GM18499 (cell line): ENCODE data around the gene RPUSD2.
"Not testable (repeated sequence)": the region's sequence is repeated elsewhere in the genome, so short reads cannot be mapped to it uniquely, and the experiment has no call there.

Experiments used
- ATAC-seq: cut with Tn5 transposase; IDR thresholded peaks from one replicate; pipeline ENCODE4 v1.9.1; 2021; ENCODE audit warnings: moderate number of reproducible peaks; ENCODE audit not compliant: insufficient read depth, unreplicated experiment

RPUSD2 gene

DNA sequence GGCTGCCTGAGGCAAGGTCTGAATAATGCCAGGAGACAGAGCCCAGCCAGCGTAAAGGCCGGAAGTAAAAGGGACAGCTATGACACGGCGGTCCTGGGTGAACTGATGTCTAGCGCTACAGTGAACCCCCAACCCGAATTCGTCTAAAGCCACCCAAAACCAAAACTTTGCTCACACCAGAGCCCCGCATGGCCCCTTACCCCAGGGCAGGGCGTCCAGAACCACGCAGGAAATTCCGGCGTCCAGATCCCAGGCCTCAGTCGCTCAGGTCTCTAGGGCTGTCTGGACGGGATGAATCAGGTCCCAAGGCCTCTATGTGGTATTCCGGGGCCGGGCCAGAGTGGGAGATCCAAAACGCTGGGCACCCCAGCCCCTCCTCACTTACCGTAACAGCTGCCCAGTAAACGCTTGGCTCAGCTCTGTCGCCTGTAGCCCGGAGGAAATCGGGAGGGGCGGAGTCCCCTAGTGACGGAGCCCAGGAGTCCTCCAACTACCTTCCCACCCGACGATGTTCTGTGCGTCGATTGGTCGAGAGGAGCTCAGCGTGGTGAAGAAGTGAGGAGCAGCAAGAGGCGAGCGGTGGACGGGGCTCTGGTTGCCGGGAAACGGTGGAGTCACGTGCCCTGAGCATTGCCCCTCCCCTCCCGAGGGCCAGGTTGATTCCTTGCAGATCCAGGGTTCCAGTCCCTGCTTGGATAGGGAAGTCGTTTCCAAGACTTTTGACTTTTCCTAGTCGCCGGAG, 4.3 kb upstream of the RPUSD2 start, which contains the start of gene CCDC32:
TSS of gene CCDC32 (minus strand) at position 452 of the 742 bp plus-strand sequence. CDS start 2,027 bp downstream, outside the sequence.
- peak; percentile 85 for ATAC-seq

DNA sequence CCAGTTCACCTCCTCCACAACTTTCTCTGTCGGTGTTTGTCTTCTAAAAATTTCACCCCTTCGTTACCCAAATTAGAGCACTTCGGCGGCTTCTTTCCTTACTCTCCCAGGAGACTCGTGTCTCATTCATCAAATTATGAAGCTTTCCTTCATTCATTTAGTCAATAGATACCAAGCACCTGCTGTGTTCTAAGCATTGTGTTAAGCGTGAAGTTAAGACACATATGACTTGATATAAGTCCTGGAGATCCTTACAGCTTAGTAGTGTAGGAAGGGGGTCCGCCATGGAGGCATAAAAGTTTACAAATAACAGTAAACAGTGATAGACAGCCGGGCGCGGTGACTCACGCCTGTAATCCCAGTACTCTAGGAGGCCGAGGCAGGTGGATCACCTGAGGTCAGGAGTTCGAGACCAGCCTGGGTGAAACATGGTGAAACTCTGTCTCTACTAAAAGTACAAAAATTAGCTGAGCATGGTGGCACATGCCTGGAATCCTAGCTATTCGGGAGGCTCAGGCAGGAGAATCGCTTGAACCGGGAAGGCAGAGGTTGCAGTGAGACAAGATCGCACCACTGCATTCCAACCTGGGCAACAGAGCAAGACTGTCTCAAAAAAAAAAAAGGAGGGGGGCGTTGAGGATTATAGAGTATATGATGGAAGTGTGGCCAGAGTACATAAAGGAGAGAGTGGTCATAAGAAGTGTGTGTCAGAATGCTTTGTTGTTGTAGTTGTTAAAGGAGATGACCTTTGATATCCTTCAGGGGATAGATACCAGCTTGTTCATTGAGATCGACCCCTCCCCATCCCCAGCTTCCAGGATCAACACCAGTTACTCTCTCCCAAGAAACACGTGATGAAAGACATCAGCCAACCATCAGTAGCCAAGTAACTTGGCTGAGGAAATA, 3.5 kb upstream of the RPUSD2 start:
- ATAC-seq = no peak

DNA sequence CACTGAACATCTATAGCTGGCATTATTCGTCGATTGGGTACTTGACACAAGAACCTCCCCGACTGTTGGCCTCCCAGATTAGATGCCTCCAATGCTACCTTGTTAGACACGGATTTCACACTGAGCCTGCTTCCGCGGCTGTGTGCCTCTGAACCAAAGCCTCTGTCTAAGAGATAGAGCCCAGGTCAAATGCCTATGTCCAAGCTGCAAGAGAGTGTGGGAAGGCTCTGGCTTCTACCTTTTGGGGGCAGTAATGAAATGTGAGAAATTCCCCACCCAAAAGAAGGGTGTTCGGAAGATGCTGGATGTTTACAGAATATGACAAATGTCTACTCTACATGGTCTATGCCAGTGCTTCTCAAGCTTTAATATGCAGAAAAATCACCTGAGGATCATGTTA, 2.0 kb upstream of the RPUSD2 start:
- no peak for ATAC-seq

DNA sequence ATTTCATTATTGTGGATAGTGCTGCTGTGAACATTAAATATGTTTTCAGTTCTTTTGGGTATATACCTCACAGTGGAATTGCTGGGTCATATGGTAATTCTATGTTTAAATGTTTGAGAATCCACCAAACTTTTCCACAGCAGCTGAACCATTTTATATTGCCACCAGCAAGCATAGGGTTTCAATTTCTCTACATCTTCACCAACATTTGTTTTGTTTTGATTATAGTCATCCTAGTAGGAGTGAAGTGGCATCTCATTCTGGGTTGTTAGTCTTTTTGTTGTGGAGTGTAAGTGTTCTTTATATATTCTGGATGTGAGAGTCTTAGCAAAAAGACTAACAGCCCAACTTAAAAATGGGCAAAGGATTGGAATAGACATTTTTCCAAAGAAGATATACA, 6.0 kb downstream of the RPUSD2 start:
- ATAC-seq = no peak

DNA sequence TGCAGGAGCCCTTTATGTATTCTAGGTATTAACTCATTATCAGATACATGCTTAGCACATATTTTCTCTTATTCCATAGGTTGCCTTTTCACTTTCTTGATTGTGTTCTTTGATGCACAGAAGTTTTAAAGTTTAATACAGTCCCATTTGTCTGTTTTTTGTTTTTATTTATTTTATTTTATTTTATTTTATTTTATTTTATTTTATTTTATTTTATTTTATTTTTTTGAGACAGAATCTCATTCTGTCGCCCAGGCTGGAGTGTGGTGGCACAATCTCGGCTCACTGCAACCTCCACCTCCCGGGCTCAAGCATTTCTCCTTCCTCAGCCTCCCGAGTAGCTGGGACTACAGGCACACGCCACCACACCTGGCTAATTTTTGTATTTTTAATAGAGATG, 7.8 kb downstream of the RPUSD2 start:
- not testable (repeated sequence) for ATAC-seq

DNA sequence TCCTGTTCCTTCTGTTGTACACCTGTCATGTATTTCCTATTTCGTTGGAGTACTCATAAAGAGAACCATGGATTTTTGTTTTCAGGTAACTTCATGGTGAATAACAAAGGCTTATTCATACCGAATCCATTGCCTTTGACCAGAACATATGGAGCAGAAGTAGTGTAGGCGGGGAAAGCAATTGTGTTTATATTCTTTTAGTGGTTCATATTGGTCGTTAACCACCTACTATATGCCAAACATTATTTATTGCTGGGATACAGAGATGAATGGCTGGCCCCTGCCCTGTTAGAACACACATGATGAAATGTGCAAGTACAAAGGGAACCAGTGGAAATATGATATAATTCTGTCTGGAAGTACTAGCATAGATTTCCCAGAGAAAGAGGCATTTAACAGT, 9.8 kb downstream of the RPUSD2 start:
- no peak for ATAC-seq

DNA sequence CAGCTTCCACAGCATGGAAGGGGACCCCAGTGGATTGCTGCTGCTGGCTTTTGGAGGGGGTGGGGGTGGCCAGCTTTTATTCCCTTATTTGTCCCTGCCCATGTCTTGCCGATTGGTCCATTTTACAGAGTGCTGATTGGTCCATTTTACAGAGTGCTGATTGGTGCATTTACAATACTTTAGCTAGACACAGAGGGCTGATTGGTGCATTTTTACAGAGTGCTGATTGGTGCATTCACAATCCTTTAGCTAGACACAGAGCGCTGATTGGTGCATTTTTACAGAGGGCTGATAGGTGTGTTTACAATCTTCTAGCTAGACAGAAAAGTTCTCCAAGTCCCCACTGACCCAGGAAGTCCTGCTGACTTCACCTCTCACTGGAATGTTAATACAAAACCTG, 12.7 kb downstream of the RPUSD2 start:
- not testable (repeated sequence) for ATAC-seq

DNA sequence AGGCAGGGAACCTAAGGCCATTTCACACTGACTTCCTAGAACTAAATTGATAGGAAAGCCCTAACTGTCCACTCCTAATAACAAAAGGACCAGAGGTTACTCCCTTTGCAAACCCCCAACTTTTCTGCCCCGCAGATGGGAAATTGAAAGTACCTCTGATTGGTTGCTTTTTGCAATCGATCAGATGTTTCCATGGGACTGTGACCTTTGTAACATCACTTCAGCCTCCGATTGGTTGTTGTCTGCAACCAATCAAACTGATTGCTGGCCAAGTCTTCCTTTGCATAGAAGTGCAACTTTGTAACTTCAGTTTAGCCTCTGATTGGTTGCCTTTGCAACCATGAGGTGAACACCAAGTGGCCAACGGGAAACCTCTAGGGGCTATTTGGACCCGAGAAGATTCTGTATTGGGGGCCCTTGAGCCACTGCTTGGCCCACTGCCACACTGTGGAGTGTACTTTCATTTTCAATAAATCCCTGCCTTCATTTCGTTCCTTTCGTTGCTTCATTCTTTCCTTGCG, 13.7 kb downstream of the RPUSD2 start:
- no peak for ATAC-seq

DNA sequence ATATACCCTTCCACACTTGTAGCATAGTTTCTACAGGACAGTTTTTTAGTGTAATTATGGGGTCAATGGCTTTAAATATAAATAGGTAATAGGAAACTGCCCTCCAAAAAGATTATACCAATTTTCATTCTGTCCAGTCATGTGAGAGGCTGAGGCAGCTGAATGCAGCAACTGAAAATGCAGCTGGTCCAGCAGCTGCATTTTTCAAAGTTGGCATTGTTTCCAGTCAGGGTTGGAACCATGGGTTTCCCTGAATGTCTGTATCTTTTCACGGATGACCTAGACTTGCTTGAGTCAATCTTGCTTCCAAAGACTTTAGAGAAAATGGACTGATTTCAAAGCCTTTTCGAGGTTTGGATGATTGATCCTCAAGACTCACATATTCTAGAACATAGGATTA, 15.1 kb downstream of the RPUSD2 start:
- no peak for ATAC-seq

DNA sequence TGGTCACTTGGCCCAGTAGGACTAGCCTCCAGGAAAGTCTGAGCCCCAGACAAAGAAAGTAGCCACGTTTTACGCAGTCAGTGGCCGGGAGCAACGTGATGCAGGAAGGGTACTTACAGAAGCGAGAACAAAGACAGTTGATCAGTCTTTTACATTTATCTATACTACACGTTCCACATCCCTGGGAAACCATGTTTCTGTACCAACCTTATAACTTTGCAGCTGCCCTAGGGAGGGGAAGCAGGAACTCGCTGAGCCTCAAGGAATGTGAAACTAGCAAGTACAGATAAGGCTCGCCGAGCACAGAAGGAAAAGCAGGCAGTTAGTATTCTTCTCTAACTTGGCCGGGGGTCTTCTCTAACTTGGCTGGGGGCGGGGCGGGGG, 21.6 kb downstream of the RPUSD2 start:
- ATAC-seq = no peak

DNA sequence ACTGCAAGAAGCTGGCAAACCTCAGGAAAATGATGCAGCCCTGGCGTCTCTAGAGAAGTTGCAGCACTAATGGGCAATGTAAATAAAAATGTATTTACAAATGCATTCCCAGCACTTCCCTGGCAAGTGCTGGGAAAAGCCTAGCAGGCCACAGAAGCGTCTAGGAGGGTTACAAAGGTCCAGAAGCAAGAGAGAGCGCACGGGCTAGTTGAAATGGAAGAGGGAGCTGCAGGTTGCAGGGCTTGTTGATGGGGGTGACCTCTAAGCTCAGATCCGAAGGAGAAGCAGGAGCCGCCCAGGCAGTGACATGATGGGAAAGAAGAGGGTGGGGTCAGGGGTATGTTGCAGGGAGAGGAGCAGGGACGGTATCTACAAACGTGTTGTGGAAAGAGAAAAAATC, 22.3 kb downstream of the RPUSD2 start:
- no peak for ATAC-seq

DNA sequence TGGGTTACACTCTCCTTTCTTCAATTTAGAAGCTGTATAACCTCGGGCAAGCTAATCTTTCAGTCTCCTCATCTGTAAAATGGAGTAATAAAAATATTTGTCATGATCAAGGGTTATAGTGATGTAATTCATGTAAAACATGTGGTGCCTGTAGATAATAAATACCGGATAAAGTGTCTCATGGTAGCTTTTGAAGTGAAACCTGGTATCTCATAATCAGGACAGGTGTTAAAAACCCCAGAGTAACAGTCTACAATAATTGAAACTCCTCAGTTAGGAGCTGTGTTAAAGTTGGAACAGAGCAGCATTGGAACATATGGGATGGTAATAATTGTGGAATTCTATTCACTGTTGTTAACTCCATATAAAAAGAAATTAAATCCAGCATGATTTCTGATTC, 24.1 kb downstream of the RPUSD2 start:
- no peak for ATAC-seq

DNA sequence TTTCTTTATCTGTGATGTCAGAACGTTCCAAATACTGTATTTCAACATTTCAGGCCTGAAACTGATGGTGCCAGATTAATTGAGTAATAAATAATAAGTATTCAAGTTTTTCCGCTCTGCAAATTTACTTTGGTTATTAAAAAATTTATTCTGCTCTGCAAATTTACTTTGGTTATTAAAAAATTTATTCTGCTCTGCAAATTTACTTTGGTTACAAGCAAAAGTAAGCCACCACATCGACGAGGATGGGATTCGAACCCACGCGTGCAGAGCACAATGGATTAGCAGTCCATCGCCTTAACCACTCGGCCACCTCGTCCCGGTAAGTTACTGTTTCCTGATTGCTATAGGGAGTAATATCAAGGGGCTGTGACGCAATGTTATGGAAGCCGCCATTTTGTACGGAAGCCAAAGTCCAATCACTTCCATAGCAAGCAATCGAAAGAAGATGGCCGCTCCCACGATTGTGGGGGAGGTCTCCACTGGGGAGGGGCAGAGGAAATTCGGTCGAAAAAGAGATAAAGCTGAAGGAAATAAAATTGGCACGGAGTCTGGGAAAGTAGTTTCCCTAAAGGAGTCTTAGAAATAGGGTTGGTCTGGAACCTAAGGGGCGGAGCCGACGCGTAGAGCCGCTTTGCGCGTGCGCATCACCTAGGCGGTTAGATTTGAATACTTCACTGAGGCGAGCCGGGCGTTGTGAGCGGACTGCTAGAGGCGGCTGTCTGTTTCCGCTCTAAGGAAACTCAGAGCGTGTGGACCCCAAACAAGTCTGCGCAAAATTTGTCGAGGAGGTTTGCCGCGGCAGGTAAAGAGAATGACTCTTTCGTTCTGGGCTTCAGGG, 24.7 kb downstream of the RPUSD2 start, which contains the start of gene KNL1:
TSS of gene KNL1 (plus strand) at position 662 of the 841 bp plus-strand sequence. CDS start 8,683 bp downstream, outside the sequence.
- peak; percentile 40 for ATAC-seq

DNA sequence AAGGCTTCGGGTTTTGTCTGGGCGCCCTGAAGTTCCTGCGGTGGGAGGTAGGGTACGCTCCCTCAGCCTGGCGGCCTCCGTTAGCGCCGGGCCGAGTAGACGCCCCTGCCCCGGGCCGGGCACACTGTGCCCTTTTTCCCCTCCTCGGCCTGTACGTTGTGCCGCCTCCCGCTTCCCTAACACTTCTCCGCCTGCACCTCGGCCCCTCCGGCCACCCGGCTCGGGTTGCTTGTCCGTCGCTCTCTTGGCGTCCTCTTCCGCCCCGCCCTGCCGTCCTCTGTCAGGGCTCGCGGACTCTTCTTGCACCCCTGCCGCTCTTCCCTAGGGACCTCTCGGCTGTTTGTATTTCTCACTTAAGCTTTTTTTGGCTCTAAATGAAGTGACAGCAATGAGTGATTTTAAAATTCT, 25.3 kb downstream of the RPUSD2 start:
- ATAC-seq = peak; percentile 23

DNA sequence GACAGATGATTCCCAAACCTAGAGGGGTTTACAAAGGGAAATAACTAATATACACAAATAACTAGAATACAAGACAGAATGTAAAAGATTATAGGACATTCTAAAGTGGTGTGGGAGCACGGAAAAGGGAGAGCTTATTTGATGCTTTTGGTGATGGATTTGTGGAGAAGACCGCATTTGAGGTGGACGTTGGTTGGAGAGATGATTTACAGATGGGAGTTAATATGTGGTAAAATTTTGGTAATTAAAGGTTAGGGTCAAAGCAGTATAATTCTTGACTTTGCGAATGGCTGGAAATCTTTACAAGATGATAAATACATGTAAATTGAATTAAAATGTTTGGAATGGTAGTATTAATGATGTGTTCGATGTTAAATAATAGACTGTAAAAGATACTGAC, 26.1 kb downstream of the RPUSD2 start:
- no peak for ATAC-seq

DNA sequence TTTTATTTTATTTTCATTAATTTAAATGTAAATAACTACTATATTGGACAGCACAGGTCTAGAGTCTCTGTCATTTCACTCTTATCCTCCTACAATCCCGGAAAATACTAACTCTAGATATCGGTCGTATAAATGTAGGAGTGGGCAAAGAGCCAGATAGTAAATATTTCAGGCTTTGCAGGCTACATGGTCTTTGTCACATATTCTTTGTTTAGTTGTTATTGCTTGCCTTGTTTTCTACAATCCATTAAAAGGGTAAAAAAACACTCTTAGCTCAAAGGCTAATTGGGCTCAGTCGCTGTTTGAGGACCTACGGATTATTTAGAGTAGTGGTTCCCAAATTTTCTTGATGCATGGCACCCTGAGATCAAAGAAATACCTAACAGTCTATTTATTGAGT, 26.7 kb downstream of the RPUSD2 start:
- no peak for ATAC-seq

DNA sequence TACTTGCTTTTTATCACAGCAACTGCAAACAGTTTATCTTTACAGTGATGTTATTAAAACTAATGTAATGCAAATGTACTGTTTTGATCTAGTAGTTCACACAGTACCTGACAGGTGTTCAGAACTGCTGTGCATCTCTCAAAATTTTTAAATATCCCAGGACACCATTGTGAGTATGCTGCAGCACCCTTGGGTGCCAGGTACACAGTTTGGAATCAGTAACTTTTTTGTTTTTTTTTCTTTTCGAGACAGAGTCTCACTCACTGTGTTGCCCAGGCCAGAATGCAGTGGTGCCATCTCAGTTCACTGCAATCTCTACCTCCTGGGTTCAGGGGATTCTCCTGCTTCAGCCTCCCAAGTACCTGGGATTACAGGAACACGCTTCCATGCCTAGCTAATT, 27.9 kb downstream of the RPUSD2 start:
- no peak for ATAC-seq

DNA sequence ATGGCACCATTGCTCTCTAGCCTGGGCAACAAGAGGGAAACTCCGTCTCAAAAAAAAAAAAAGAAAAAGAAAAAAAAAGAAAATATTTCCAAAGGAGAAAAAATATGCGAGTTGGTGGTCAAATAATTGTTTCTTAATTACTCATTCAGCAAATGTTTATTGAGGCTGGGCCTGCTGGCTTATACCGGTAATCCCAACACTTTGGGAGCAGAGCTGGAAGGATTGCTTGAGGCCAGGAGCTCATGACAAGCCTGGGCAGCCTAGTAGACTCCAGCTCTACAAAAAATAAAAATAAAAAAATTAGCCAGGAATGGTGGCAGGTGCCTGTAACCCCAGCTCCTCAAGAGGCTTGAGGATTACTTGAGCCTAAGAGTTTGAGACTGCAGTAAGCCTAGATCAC, 29.0 kb downstream of the RPUSD2 start:
- no peak for ATAC-seq

DNA sequence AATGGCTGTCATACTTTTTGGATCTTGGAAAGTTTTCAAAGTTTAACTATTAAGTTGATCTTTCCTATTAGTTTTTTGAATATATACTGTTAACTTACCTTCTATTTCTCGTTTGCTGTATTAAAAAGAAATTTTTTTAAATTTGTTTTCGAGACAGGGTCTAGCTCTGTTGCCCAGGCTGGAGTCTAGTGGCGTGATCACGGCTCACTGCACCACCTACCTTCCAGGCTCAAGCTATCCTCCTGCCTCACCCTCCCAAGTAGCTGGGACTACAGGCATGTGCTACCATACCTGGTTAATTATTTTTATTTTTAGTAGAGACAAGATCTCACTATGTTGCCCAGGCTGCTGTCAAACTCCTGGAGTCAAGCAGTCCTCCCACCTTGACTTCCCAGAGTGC, 29.6 kb downstream of the RPUSD2 start:
- no peak for ATAC-seq

DNA sequence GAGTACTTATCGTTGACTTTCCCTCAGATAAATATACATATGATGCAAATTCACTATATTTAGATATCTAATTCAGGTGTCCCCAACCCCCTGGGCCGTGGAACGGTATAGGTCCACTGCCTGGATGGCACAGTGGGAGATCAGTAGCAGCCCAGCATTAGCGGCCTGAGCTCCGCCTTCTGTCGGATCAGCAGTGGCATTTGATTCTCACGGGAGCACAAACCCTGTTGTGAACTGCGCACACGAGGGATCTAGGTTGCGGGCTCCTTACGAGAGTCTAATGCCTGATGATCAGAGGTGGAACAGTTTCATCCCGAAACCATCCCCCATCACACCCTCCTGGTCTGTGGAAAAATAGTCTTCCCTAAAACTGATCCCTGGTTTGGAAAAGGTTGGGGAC, 31.9 kb downstream of the RPUSD2 start:
- ATAC-seq = no peak
